Measurements from ENCODE around the gene TPP1. TPM values are rescaled to one million over a fixed set of nuclear protein-coding genes. Genes with fewer than 3 reads are reported as not detected.

TPP1 gene
- polyA plus RNA-seq, 2 of the 4 experiments (the other 2 are of a cell fraction): 41.6 to 53.2 TPM

DNA sequence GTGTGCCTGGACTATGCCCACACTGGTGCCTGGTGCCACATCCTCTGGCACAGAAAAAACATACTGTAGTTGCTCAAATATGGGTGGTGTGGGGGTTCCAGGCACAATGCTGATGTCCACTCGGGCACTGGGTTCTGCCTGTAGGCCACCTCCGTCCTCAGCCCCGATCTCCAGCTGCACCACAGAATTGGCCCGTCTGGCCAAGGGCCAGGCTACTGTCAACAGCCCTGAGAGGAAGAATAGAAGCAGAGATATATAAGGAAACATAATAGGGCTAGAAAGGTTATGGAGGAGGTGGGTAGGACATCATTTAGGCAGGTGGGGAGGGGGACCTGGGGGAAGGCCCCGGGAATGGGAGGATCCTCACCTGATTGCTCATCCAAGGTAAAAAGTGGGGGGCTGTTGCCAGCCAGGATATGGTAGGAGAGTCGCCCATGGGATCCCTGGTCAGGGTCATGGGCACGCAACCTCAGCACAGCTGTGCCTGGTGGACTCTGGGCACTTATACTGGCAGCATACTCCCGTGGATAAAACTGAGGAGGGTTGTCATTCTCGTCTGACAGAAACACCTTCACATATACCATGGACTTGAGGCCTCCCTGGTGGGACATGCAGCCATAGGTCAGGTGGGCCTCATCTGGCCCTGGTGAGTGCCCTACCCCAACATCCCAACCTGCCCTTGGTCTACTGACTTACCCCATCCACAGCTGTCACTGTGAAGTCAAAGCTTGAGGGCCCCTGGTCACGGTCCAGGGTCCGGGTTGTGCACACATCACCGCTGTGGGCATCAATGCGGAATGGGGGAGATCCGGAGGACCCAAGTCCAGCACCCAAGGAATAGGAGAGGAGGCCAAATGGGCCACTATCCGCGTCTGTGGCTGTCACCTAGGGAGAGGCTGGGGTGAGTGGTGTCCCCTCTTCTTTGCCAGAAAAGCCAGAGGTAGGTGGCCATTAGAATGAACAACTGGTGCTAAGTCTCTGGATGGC lies 14.5 kb upstream of the TPP1 start:
- no peak overlapping the region for H3K4me3 ChIP-seq
- ChIA-PET CTCF (interaction anchor here (4.0 kb wide), 1 partner anchor 12 kb away, joined by 15 read pairs; no protein-coding TSS in a partner anchor), POLR2A (no interaction called here)
- no peak overlapping the region for H3K27ac ChIP-seq
- no peak for DNase-seq (ENCODE audit: low read depth in 1 of 2, low spot score in 1 of 2)
- TF ChIP-seq FOXS1 (CRISPR knock-in tag; IDR thresholded peaks at IDR 0.05): no peak
- H3K4me1 ChIP-seq: peaks cover 5% of the 10 kb centered on the region; the same call in 1 of the 3 replicates
- FAIRE-seq: no peak
- no peaks in the 10 kb centered on the region for H3K9me3 ChIP-seq
- ATAC-seq: no peak
- WGBS (ENCODE audit: missing lambda C conversion rate): 69% methylated on average over 14 of the region's 16 CpGs
- no peak overlapping the region for H3K4me2 ChIP-seq

DNA sequence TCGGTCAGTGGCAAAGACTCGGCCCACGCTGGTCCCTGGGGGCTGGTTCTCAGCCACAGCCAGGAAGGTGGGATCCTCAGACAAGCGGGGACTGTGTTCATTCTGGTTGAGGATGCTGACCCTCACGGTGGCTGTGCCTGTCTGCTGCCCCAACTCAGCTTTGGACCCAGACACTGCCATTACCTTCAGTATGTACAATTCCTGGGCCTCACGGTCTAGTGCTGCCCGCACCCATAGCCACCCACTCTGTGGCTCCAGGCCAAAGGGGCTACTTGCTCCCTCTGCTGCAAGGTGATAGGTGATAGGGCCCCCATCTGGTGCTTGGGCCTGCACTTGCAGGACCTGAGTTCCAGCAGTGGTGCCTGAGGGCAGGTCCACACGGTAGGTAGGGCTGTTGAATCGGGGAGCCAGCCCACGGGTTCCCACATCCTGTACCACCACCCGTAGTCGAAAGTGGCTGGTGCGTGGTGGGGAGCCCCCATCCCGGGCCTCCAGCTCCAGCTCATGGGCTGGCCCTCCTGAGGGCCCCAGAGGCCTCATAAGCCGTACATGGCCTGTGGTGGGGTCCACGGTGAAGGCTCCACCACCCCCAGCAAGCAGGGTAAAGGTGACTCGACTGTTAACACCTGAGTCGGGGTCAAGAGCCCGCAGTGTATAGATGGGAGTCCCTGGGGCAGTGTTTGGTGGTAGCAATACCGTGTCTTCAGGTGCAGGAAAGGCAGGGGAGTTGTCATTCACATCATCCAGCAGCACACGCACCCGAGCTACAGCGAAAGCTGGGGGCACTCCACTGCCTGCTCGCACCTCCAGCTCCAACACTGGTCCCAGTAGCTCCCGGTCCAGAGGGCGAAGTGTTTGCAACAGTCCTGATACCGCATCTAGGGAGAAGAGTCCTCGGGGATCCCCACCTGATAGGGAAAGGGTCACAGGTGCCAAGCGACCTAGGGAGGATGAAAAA lies 13.2 kb upstream of the TPP1 start:
- no peak for FAIRE-seq
- Histone ChIP-seq H3K4me1 (peaks cover 5% of the 10 kb centered on the region; the same call in 1 of the 3 replicates), H3K27ac (no peak overlapping the region), H3K9me3 (no peaks in the 10 kb centered on the region), H3K4me2 (no peak overlapping the region), H3K4me3 (no peak overlapping the region)
- WGBS (ENCODE audit: missing lambda C conversion rate): 53% methylated on average over 24 of the region's 29 CpGs
- no peak for DNase-seq (ENCODE audit: low read depth in 1 of 2, low spot score in 1 of 2)
- no peak for ATAC-seq
- ChIA-PET POLR2A (no interaction called here), CTCF (interaction anchor here (1.3 to 4.0 kb wide), 4 partner anchors 10 to 26 kb away, joined by 3 to 15 read pairs (median 4); no protein-coding TSS in a partner anchor)
- TF ChIP-seq RNF2 (IDR thresholded peaks at IDR 0.05; ENCODE audit: borderline replicate concordance, low read depth): no peak

DNA sequence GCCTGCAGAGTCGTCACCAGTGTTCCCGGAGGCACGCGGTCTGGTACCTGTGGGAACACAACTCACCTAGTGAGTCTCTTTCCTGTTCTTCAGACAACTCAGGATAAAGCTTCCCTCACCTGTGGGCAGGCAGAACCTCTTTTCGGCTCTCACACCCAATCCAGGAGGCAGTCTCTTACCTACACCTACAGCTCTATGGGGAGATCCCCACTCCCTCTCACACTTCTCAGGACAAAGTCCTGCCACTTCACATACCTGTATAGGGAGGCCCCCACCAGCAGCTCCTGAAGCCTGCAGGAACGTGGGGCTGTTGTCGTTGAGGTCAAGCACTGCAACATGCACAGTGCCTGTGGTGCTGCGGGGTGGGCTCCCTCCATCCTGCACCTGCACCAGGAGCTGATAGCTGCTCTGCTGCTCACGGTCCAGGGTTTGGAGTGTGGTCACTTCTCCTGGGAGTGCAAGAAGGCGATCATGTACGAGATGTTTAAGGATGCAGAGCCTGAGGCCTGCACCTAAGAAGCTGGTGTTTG lies 12.2 kb upstream of the TPP1 start:
- H3K4me3 ChIP-seq: no peak overlapping the region
- no peak for ATAC-seq
- 90% methylated on average over 10 of the region's 11 CpGs for WGBS (ENCODE audit: missing lambda C conversion rate)
- DNase-seq (ENCODE audit: low read depth in 1 of 2, low spot score in 1 of 2): no peak
- no peaks in the 10 kb centered on the region for H3K9me3 ChIP-seq
- FAIRE-seq: no peak
- TF ChIP-seq, protein P1, sequence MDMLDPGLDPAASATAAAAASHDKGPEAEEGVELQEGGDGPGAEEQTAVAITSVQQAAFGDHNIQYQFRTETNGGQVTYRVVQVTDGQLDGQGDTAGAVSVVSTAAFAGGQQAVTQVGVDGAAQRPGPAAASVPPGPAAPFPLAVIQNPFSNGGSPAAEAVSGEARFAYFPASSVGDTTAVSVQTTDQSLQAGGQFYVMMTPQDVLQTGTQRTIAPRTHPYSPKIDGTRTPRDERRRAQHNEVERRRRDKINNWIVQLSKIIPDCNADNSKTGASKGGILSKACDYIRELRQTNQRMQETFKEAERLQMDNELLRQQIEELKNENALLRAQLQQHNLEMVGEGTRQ (IDR thresholded peaks at IDR 0.05): no peak
- no peak for TF ChIP-seq FOXS1 (CRISPR knock-in tag; IDR thresholded peaks at IDR 0.05)
- no peak for TF ChIP-seq KDM1A (IDR thresholded peaks at IDR 0.05; ENCODE audit: low read depth)
- TF ChIP-seq EP300 (IDR thresholded peaks at IDR 0.05): no peak
- TF ChIP-seq CEBPB (IDR thresholded peaks at IDR 0.05): no peak
- no peak for TF ChIP-seq MAFK (IDR thresholded peaks at IDR 0.05; ENCODE audit: partially characterized antibody)
- TF ChIP-seq EHMT2 (IDR thresholded peaks at IDR 0.05; ENCODE audit: low read depth): no peak
- TF ChIP-seq, protein P2, sequence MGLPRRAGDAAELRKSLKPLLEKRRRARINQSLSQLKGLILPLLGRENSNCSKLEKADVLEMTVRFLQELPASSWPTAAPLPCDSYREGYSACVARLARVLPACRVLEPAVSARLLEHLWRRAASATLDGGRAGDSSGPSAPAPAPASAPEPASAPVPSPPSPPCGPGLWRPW (IDR thresholded peaks at IDR 0.05): no peak
- TF ChIP-seq, protein P3, sequence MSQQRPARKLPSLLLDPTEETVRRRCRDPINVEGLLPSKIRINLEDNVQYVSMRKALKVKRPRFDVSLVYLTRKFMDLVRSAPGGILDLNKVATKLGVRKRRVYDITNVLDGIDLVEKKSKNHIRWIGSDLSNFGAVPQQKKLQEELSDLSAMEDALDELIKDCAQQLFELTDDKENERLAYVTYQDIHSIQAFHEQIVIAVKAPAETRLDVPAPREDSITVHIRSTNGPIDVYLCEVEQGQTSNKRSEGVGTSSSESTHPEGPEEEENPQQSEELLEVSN (IDR thresholded peaks at IDR 0.05; ENCODE audit: borderline replicate concordance, low read depth): no peak
- no peak for TF ChIP-seq HEYL (CRISPR knock-in tag; IDR thresholded peaks at IDR 0.05)
- POLR2A ChIA-PET: no interaction called here
- CTCF ChIA-PET: interaction anchor here (1.0 to 1.5 kb wide), 5 partner anchors 10 to 27 kb away, joined by 3 to 4 read pairs (median 4); no protein-coding TSS in a partner anchor
- H3K27ac ChIP-seq: no peak overlapping the region
- peaks cover 5% of the 10 kb centered on the region; the same call in 1 of the 3 replicates for H3K4me1 ChIP-seq
- no peak overlapping the region for H3K4me2 ChIP-seq
